Activated CD4-positive, alpha-beta T cell treated with anti-CD3 and anti-CD28 coated beads for 1 hour (primary cell): Measurements from ENCODE around the gene SYCP3.
"Not testable (repeated sequence)": the region's sequence is repeated elsewhere in the genome, so short reads cannot be mapped to it uniquely, and the experiment has no call there.

ENCODE experiments used
- DNase-seq: peaks from one replicate; pipeline ENCODE4 v3.0.0-alpha.2; 2020

SYCP3 gene

GRCh38 chr12:101759396-101760047, 20.3 kb upstream of the SYCP3 start:
- DNase-seq = no peak

- DNase-seq = no peak
These were observed 10.9 kb upstream of the SYCP3 start for GRCh38 chr12:101750152-101750551.

- DNase-seq = no peak
These were observed 10.4 kb upstream of the SYCP3 start for GRCh38 chr12:101749657-101750056.

- DNase-seq = no peak
These were observed 9.6 kb upstream of the SYCP3 start for GRCh38 chr12:101748907-101749306.

- no peak for DNase-seq
These were observed 8.4 kb upstream of the SYCP3 start for GRCh38 chr12:101747697-101748096.

GRCh38 chr12:101746661-101747060, 7.4 kb upstream of the SYCP3 start:
- no peak for DNase-seq

GRCh38 chr12:101746196-101746595, 6.9 kb upstream of the SYCP3 start:
- no peak for DNase-seq

- no peak for DNase-seq
These were observed 6.2 kb upstream of the SYCP3 start for GRCh38 chr12:101745481-101745880.

GRCh38 chr12:101743724-101744472, 4.6 kb upstream of the SYCP3 start:
- no peak for DNase-seq

- no peak for DNase-seq
These were observed 4.0 kb upstream of the SYCP3 start for GRCh38 chr12:101743242-101743641.

- DNase-seq = no peak
These were observed 1.7 kb upstream of the SYCP3 start for GRCh38 chr12:101740980-101741379.

GRCh38 chr12:101740566-101740965, 1.3 kb upstream of the SYCP3 start:
- no peak for DNase-seq

GRCh38 chr12:101737476-101737875, 1.8 kb downstream of the SYCP3 start:
- DNase-seq = no peak

- DNase-seq = not testable (repeated sequence)
These were observed 4.8 kb downstream of the SYCP3 start for GRCh38 chr12:101734482-101734881.

GRCh38 chr12:101733166-101733565, 6.1 kb downstream of the SYCP3 start:
- no peak for DNase-seq

GRCh38 chr12:101732318-101732717, 6.9 kb downstream of the SYCP3 start:
- no peak for DNase-seq

GRCh38 chr12:101729842-101730241, 9.4 kb downstream of the SYCP3 start:
- DNase-seq = no peak

GRCh38 chr12:101727098-101727497, 12.2 kb downstream of the SYCP3 start:
- DNase-seq = no peak

- no peak for DNase-seq
These were observed 16.9 kb downstream of the SYCP3 start for GRCh38 chr12:101722392-101722791.

- no peak for DNase-seq
These were observed 19.1 kb downstream of the SYCP3 start for GRCh38 chr12:101720118-101720517.

- no peak for DNase-seq
These were observed 19.7 kb downstream of the SYCP3 start for GRCh38 chr12:101719566-101719965.

- no peak for DNase-seq
These were observed 24.3 kb downstream of the SYCP3 start for GRCh38 chr12:101714877-101715444.

- DNase-seq = no peak
These were observed 25.3 kb downstream of the SYCP3 start for GRCh38 chr12:101713930-101714329.

- DNase-seq = no peak
These were observed 26.1 kb downstream of the SYCP3 start for GRCh38 chr12:101713059-101713682.
